Kidney (tissue), 14 donors: ENCODE measurements around the gene RWDD1. TPM values are rescaled to one million over a fixed set of nuclear protein-coding genes. Genes with fewer than 3 reads are reported as not detected.
"Not testable (repeated sequence)": the region's sequence is repeated elsewhere in the genome, so short reads cannot be mapped to it uniquely, and the experiment has no call there.

Experiments used
- DNase-seq, 5 donors: peaks; one replicate each; pipeline ENCODE4 v3.0.0-alpha.2; 2013 to 2020
- FAIRE-seq: peaks from 2 replicates; lab custom pipeline; 2012; peaks lifted over from hg19 to GRCh38; lab: Jason Lieb, UNC
- H3K27ac ChIP-seq, 2 donors: one replicate each; pipeline ENCODE4 v1.7.0; 2013; ENCODE audit warnings: low read depth in 2 of 2, low read length in 2 of 2, inconsistent platforms in 1 of 2
- H3K27me3 ChIP-seq: one replicate; pipeline ENCODE4 v1.7.1; 2013; ENCODE audit warnings: low read length, inconsistent platforms; ENCODE audit not compliant: control insufficient read depth, insufficient read depth
- H3K36me3 ChIP-seq, 3 donors: one replicate each; pipeline versions ENCODE4 v1.7.0 to v1.7.1; 2013; ENCODE audit warnings: low read length in 3 of 3, control low read depth in 1 of 3, inconsistent platforms in 1 of 3; ENCODE audit not compliant: insufficient read depth in 3 of 3, control insufficient read depth in 2 of 3
- H3K4me1 ChIP-seq, 3 donors: one replicate each; pipeline versions ENCODE4 v1.7.0 to v1.7.1; 2013; ENCODE audit warnings: low read length in 3 of 3, inconsistent platforms in 1 of 3, low read depth in 1 of 3; ENCODE audit not compliant: control insufficient read depth in 2 of 3, insufficient read depth in 2 of 3
- H3K4me3 ChIP-seq, 3 donors: one replicate each; pipeline versions ENCODE4 v1.7.0 to v1.8.1; 2013; ENCODE audit warnings: low read length in 3 of 3, control low read depth in 1 of 3, inconsistent platforms in 1 of 3
- H3K9ac ChIP-seq, 3 donors: one replicate each; pipeline versions ENCODE4 v1.7.0 to v1.7.1; 2013; ENCODE audit warnings: low read length in 3 of 3, control low read depth in 1 of 3, inconsistent platforms in 1 of 3
- H3K9me3 ChIP-seq, 3 donors: one replicate each; pipeline versions ENCODE4 v1.7.0 to v1.7.1; 2013; ENCODE audit warnings: low read length in 3 of 3, control low read depth in 1 of 3, inconsistent platforms in 1 of 3; ENCODE audit not compliant: control insufficient read depth in 2 of 3, insufficient read depth in 1 of 3
- intact Hi-C: fragments of 100-400 bp; cut with DNase I; formaldehyde crosslinking; loops from one replicate; pipeline ENCODE4 v1.11.1; 2022
- polyA plus RNA-seq: library from polyadenylated mRNA; stranded (reverse); fragments of 350-450 nt; fragmentation: Illumina TruSeq; extraction: RNeasy Lipid Tissue Mini Kit (QIAGEN cat#74804); gene quantifications from one replicate; pipeline ENCODE4 v1.2.3, GENCODE V29; 2014; ENCODE audit warnings: low read depth, low replicate concordance; ENCODE audit not compliant: insufficient read depth
- total RNA-seq: library from RNA; stranded (reverse); fragmentation: NEBNext Ultra II Directional; extraction: Animal tissue kit (Norgen Biotek cat#: 25700); gene quantifications from one replicate; pipeline ENCODE4 v1.2.1, GENCODE V29; 2021
- TF ChIP-seq, protein P1 (sequence below): IDR thresholded peaks from 3 replicates; pipeline ENCODE4 v1.5.1; 2012; ENCODE audit warnings: mild to moderate bottlenecking, moderate library complexity, borderline replicate concordance; ENCODE audit not compliant: insufficient read depth; ENCODE audit errors: extremely low read depth
- donor health status: control.
- donor health status: control.
- donor health status: control.
- donor health status: control.
- donor health status: control.
- donor health status: DM: yes; HTN: yes; CAD: no.
- donor health status: Normal renal cell carcinoma (clear cell type).

Gene RWDD1
- total and polyA plus RNA-seq, 2 donors from 2014 or later, result 39.3 to 84.1 TPM

DNA sequence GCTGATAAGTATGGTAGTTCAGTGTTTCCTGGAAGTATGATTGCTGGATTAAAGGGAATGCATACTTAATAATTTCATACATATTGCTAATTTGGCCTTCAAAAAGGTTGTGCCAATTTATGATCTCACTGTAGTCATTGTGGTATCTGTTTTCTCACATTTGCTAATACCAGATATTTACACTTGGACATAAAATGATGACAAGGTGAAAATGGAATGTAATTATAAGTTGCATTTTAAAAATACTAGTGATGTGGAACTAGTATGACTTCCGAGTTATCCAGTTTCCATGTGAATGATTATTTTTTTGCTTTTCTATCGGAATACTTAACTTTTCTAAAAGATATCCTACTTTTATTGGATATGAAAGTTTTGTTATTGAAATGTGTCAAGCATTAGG is 15.4 kb downstream of the RWDD1 start:
- Histone ChIP-seq H3K9ac (no peak overlapping the region), H3K4me3 (no peak overlapping the region), H3K27me3 (no peaks in the 10 kb centered on the region), H3K27ac (no peak overlapping the region), H3K4me1 (no peaks in the 10 kb centered on the region), H3K9me3 (no peaks in the 10 kb centered on the region), H3K36me3 (peaks cover 2 to 16% (median 8%) of the 10 kb centered on the region in 3 donors)
- TF ChIP-seq, protein P1, sequence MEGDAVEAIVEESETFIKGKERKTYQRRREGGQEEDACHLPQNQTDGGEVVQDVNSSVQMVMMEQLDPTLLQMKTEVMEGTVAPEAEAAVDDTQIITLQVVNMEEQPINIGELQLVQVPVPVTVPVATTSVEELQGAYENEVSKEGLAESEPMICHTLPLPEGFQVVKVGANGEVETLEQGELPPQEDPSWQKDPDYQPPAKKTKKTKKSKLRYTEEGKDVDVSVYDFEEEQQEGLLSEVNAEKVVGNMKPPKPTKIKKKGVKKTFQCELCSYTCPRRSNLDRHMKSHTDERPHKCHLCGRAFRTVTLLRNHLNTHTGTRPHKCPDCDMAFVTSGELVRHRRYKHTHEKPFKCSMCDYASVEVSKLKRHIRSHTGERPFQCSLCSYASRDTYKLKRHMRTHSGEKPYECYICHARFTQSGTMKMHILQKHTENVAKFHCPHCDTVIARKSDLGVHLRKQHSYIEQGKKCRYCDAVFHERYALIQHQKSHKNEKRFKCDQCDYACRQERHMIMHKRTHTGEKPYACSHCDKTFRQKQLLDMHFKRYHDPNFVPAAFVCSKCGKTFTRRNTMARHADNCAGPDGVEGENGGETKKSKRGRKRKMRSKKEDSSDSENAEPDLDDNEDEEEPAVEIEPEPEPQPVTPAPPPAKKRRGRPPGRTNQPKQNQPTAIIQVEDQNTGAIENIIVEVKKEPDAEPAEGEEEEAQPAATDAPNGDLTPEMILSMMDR, result no peak
- intact Hi-C loops, result no loop called here
- FAIRE-seq (no peak), DNase-seq (no peak)

- Histone ChIP-seq H3K27ac (no peak overlapping the region), H3K27me3 (no peaks in the 10 kb centered on the region), H3K9me3 (no peaks in the 10 kb centered on the region), H3K4me3 (no peak overlapping the region), H3K36me3 (peaks cover 2 to 28% (median 11%) of the 10 kb centered on the region in 3 donors), H3K9ac (no peak overlapping the region), H3K4me1 (no peaks in the 10 kb centered on the region)
- TF ChIP-seq, protein P1, result no peak
- DNase-seq (no peak), FAIRE-seq (no peak)
- intact Hi-C loops, result no loop called here
These were observed 23.9 kb downstream of the RWDD1 start for GRCh38 chr6:116595247-116595646.

GRCh38 chr6:116596815-116597214 is 25.5 kb downstream of the RWDD1 start:
- Histone ChIP-seq H3K9ac (no peak overlapping the region), H3K27ac (no peak overlapping the region), H3K4me1 (no peaks in the 10 kb centered on the region), H3K4me3 (no peak overlapping the region), H3K36me3 (peaks cover 0 to 19% (median 5%) of the 10 kb centered on the region in 3 donors), H3K9me3 (no peaks in the 10 kb centered on the region), H3K27me3 (no peaks in the 10 kb centered on the region)
- TF ChIP-seq, protein P1, result no peak
- FAIRE-seq (no peak), DNase-seq (peak in 3 of 5 donors; percentile 18 to 68 (median 47))
- intact Hi-C loops, result no loop called here

GRCh38 chr6:116603916-116604315 is 32.6 kb downstream of the RWDD1 start:
- H3K4me3 ChIP-seq, DNase-seq, H3K36me3 ChIP-seq, H3K27me3 ChIP-seq, FAIRE-seq, H3K4me1 ChIP-seq, H3K9ac ChIP-seq, H3K27ac ChIP-seq, intact Hi-C loops, H3K9me3 ChIP-seq: not testable (repeated sequence)

- intact Hi-C loops, H3K4me1 ChIP-seq, H3K9me3 ChIP-seq, H3K9ac ChIP-seq, FAIRE-seq, H3K36me3 ChIP-seq, H3K27ac ChIP-seq, H3K27me3 ChIP-seq, H3K4me3 ChIP-seq, DNase-seq: not testable (repeated sequence)
These were observed 33.6 kb downstream of the RWDD1 start for GRCh38 chr6:116604868-116605267.
